ENCODE measurements around the gene DERL3. TPM values are rescaled to one million over a fixed set of nuclear protein-coding genes. Genes with fewer than 3 reads are reported as not detected.

DERL3 gene
- polyA plus RNA-seq, 1 donor (not counting 4 experiments of a cell fraction or from before 2014, with no cell fraction given): 0.05 TPM

DNA sequence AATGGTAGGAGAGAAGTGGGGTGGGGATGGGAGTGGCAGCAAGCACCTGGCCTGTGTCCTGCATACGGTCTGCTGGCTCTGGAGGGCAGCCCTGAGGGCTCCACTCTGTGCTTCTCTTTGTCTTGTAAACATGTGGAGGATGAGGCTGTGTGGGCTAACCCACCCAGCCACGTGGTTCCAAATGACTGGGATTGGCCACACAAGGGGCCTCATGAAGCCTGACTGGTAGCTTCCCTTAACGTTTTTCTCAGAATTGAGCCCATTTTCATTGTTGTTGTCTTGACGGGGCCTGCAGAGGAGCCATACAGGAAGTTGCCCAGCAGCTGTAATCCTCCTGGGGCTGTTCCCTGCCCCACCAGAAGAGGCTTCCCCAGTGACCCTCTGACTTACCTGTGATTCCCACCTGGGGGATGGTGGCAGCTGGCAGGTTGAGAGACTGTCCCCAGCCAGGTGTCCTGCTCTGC is 18.0 kb downstream of the DERL3 start:
- H3K36me3 ChIP-seq (ENCODE audit: control insufficient read depth in 2 of 2, extremely low read depth in 1 of 2, insufficient read depth in 2 of 2, low read length in 2 of 2): peaks cover 27 to 28% of the 10 kb centered on the region in 2 experiments
- H3K9me3 ChIP-seq (ENCODE audit: control insufficient read depth, low read depth, low read length): no peaks in the 10 kb centered on the region
- H3K27me3 ChIP-seq (ENCODE audit: control insufficient read depth, extremely low read depth, insufficient read depth, low read length): no peaks in the 10 kb centered on the region
- no peaks in the 10 kb centered on the region for H4K20me1 ChIP-seq (ENCODE audit: control insufficient read depth, extremely low read depth, insufficient read depth, low read length)
- dilution Hi-C loops (cut with MboI; ENCODE audit: extremely low pct_ligation_motif_present, low sequenced_read_pairs): no loop called here
- H3K79me2 ChIP-seq (ENCODE audit: control insufficient read depth, insufficient read depth, low read length): no peaks in the 10 kb centered on the region
- TF ChIP-seq, protein P1, sequence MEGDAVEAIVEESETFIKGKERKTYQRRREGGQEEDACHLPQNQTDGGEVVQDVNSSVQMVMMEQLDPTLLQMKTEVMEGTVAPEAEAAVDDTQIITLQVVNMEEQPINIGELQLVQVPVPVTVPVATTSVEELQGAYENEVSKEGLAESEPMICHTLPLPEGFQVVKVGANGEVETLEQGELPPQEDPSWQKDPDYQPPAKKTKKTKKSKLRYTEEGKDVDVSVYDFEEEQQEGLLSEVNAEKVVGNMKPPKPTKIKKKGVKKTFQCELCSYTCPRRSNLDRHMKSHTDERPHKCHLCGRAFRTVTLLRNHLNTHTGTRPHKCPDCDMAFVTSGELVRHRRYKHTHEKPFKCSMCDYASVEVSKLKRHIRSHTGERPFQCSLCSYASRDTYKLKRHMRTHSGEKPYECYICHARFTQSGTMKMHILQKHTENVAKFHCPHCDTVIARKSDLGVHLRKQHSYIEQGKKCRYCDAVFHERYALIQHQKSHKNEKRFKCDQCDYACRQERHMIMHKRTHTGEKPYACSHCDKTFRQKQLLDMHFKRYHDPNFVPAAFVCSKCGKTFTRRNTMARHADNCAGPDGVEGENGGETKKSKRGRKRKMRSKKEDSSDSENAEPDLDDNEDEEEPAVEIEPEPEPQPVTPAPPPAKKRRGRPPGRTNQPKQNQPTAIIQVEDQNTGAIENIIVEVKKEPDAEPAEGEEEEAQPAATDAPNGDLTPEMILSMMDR (optimal IDR thresholded peaks at IDR 0.05 in 1 of 3, IDR thresholded peaks at IDR 0.05 in 1 of 3, conservative IDR thresholded peaks at IDR 0.05 in 1 of 3; ENCODE audit: extremely low read depth in 1 of 3, insufficient read depth in 2 of 3, low read length in 3 of 3): no peak
- no peak for TF ChIP-seq EZH2 (IDR thresholded peaks at IDR 0.05; ENCODE audit: low read length)
- FAIRE-seq (no peak), DNase-seq (ENCODE audit: low read depth, low spot score) (no peak)
- H3K9ac ChIP-seq (ENCODE audit: control insufficient read depth, extremely low read depth, insufficient read depth, low read length): no peak overlapping the region
- peaks cover 7% of the 10 kb centered on the region for H3K4me1 ChIP-seq (ENCODE audit: control insufficient read depth, extremely low read depth, insufficient read depth, low read length)
- H3K4me3 ChIP-seq (ENCODE audit: control insufficient read depth in 2 of 3, extremely low read depth in 1 of 3, insufficient read depth in 2 of 3, low read depth in 1 of 3, low read length in 3 of 3): no peak overlapping the region
- H3K27ac ChIP-seq (ENCODE audit: control insufficient read depth, insufficient read depth, low read length): no peak overlapping the region
- H3K9me1 ChIP-seq (ENCODE audit: control insufficient read depth, extremely low read depth, insufficient read depth, low read length): no peaks in the 10 kb centered on the region
- H2AFZ ChIP-seq (ENCODE audit: control insufficient read depth, low read length): no peak overlapping the region
- no peak overlapping the region for H3K4me2 ChIP-seq (ENCODE audit: control insufficient read depth, extremely low read depth, insufficient read depth, low read depth, low read length)

DNA sequence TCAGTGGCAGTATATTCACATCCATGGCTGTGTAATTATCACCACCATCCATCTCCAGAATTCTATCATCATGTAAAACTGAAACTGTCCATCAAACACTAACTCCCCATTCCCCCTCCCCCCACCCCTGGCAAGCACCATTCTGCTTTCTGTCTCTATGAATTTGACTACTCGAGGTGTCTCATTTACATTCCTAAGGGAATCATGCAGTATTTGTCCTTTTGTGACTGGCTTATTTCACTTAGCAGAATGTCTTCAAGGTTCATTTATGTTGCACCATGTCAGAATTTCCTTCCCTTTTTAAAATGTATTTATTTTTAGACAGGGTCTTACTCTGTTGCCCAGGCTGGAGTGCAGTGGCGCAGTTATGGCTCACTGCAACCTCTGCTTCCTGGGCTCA is 20.3 kb downstream of the DERL3 start:
- no peaks in the 10 kb centered on the region for H4K20me1 ChIP-seq (ENCODE audit: control insufficient read depth, extremely low read depth, insufficient read depth, low read length)
- no peak for DNase-seq (ENCODE audit: low read depth, low spot score)

More for the DNA sequence above, 20.3 kb downstream of the DERL3 start:
- Histone ChIP-seq H3K4me3 (ENCODE audit: control insufficient read depth in 2 of 3, extremely low read depth in 1 of 3, insufficient read depth in 2 of 3, low read depth in 1 of 3, low read length in 3 of 3) (no peak overlapping the region), H3K79me2 (ENCODE audit: control insufficient read depth, insufficient read depth, low read length) (no peaks in the 10 kb centered on the region), H3K4me1 (ENCODE audit: control insufficient read depth, extremely low read depth, insufficient read depth, low read length) (peaks cover 4% of the 10 kb centered on the region), H3K27ac (ENCODE audit: control insufficient read depth, insufficient read depth, low read length) (no peak overlapping the region), H3K9me3 (ENCODE audit: control insufficient read depth, low read depth, low read length) (no peaks in the 10 kb centered on the region), H3K4me2 (ENCODE audit: control insufficient read depth, extremely low read depth, insufficient read depth, low read depth, low read length) (no peak overlapping the region), H3K9ac (ENCODE audit: control insufficient read depth, extremely low read depth, insufficient read depth, low read length) (no peak overlapping the region), H2AFZ (ENCODE audit: control insufficient read depth, low read length) (no peak overlapping the region), H3K36me3 (ENCODE audit: control insufficient read depth in 2 of 2, extremely low read depth in 1 of 2, insufficient read depth in 2 of 2, low read length in 2 of 2) (peaks cover 14 to 15% of the 10 kb centered on the region in 2 experiments), H3K27me3 (ENCODE audit: control insufficient read depth, extremely low read depth, insufficient read depth, low read length) (no peaks in the 10 kb centered on the region), H3K9me1 (ENCODE audit: control insufficient read depth, extremely low read depth, insufficient read depth, low read length) (no peaks in the 10 kb centered on the region)
- FAIRE-seq: no peak
- dilution Hi-C loops (cut with MboI; ENCODE audit: extremely low pct_ligation_motif_present, low sequenced_read_pairs): no loop called here
- no peak for TF ChIP-seq EZH2 (IDR thresholded peaks at IDR 0.05; ENCODE audit: low read length)
- TF ChIP-seq, protein P1 (optimal IDR thresholded peaks at IDR 0.05 in 1 of 3, IDR thresholded peaks at IDR 0.05 in 1 of 3, conservative IDR thresholded peaks at IDR 0.05 in 1 of 3; ENCODE audit: extremely low read depth in 1 of 3, insufficient read depth in 2 of 3, low read length in 3 of 3): no peak
